GM23338 (cell line): ENCODE data around the gene MARK3. TPM values are rescaled to one million over a fixed set of nuclear protein-coding genes. Genes with fewer than 3 reads are reported as not detected.
A peak's percentile ranks its signal among the peaks of the same experiment; 100 is the strongest.

Experiments used
- ATAC-seq: fragments of 200-7000 bp; cut with Tn5 transposase; 3 replicates; pipeline ENCODE4 v1.9.1; 2020
- DNase-seq: peaks from one replicate; pipeline ENCODE4 v3.0.0-alpha.2; 2015; ENCODE audit warnings: low spot score
- H2AFZ ChIP-seq: fragments of 200-600 bp; sonication (generic); 2 replicates; pipeline ENCODE4 v1.8.0; 2016; ENCODE audit warnings: antibody characterized with exemption, mild to moderate bottlenecking, moderate library complexity
- H3F3A ChIP-seq: fragments of 200-600 bp; sonication (generic); replicated peaks from 2 replicates; pipeline ENCODE4 v1.8.0; 2017; ENCODE audit warnings: antibody characterized with exemption, mixed run types, low read depth
- H3K27ac ChIP-seq: fragments of 200-600 bp; sonication (generic); 2 replicates; pipeline ENCODE4 v1.6.1; 2016; ENCODE audit warnings: low read depth
- H3K27me3 ChIP-seq: fragments of 200-600 bp; sonication (generic); 2 replicates; pipeline ENCODE4 v1.8.0; 2016; ENCODE audit warnings: mild to moderate bottlenecking, mixed run types, moderate library complexity; ENCODE audit not compliant: insufficient read depth
- H3K36me3 ChIP-seq: fragments of 200-600 bp; sonication (generic); 2 replicates; pipeline ENCODE4 v1.8.0; 2016; ENCODE audit warnings: mild to moderate bottlenecking; ENCODE audit not compliant: insufficient read depth
- H3K4me1 ChIP-seq: fragments of 200-600 bp; sonication (generic); 2 replicates; pipeline ENCODE4 v1.8.0; 2016; ENCODE audit warnings: mild to moderate bottlenecking, moderate library complexity; ENCODE audit not compliant: insufficient read depth
- H3K4me2 ChIP-seq: fragments of 200-600 bp; sonication (generic); 2 replicates; pipeline ENCODE4 v1.7.1; 2017; ENCODE audit warnings: mixed run types
- H3K4me3 ChIP-seq: fragments of 200-600 bp; sonication (generic); 2 replicates; pipeline ENCODE4 v1.6.1; 2016; ENCODE audit warnings: mixed run types
- H3K79me2 ChIP-seq: fragments of 200-600 bp; sonication (generic); replicated peaks from 2 replicates; pipeline ENCODE4 v1.8.0; 2017; ENCODE audit warnings: mild to moderate bottlenecking; ENCODE audit not compliant: insufficient read depth
- H3K9me2 ChIP-seq: fragments of 200-600 bp; sonication (generic); 2 replicates; pipeline ENCODE4 v1.8.0; 2017; ENCODE audit not compliant: insufficient read depth
- H4K20me1 ChIP-seq: fragments of 200-600 bp; sonication (generic); replicated peaks from 2 replicates; pipeline ENCODE4 v1.8.0; 2017; ENCODE audit warnings: mild to moderate bottlenecking; ENCODE audit not compliant: insufficient read depth
- H3K27ac Mint-ChIP-seq: 2 replicates; pipeline ENCODE4 v1.8.0; 2020; ENCODE audit warnings: inconsistent platforms, mild to moderate bottlenecking, moderate library complexity, mixed read lengths
- H3K27me3 Mint-ChIP-seq: 3 replicates; pipeline ENCODE4 v1.8.0; 2022; ENCODE audit warnings: low read depth, mild to moderate bottlenecking, moderate library complexity, mixed read lengths, inconsistent platforms; ENCODE audit not compliant: insufficient read depth, poor library complexity
- H3K36me3 Mint-ChIP-seq: 3 replicates; pipeline ENCODE4 v1.8.0; 2021; ENCODE audit warnings: low read depth, mild to moderate bottlenecking, inconsistent platforms, moderate library complexity, mixed read lengths
- H3K4me1 Mint-ChIP-seq: 3 replicates; pipeline ENCODE4 v1.8.0; 2020; ENCODE audit warnings: mild to moderate bottlenecking, inconsistent platforms, mixed read lengths
- H3K4me3 Mint-ChIP-seq: 3 replicates; pipeline ENCODE4 v1.8.0; 2021; ENCODE audit warnings: moderate library complexity, mild to moderate bottlenecking, inconsistent platforms, mixed read lengths
- H3K9me3 Mint-ChIP-seq: 3 replicates; pipeline ENCODE4 v1.8.0; 2020; ENCODE audit warnings: moderate library complexity, mild to moderate bottlenecking, inconsistent platforms, mixed read lengths
- CTCF ChIP-seq, 2 experiments: fragments of 200-600 bp in 1 of 2; sonication (generic) in 1 of 2; conservative IDR thresholded peaks; 2 replicates each; pipeline versions ENCODE4 v1.5.1 to v1.6.1; 2016 to 2017; ENCODE audit warnings: antibody characterized with exemption in 2 of 2, low read depth in 2 of 2, mild to moderate bottlenecking in 2 of 2, moderate library complexity in 1 of 2
- ETS1 ChIP-seq: IDR thresholded peaks from 2 replicates; pipeline ENCODE4 v1.6.1; 2016; ENCODE audit warnings: antibody characterized with exemption
- EZH2 ChIP-seq: fragments of 200-600 bp; sonication (generic); IDR thresholded peaks from one replicate; pipeline ENCODE4 v1.8.0; 2017; ENCODE audit warnings: antibody characterized with exemption, mild to moderate bottlenecking, low read depth; ENCODE audit not compliant: unreplicated experiment
- EZH2phosphoT487 ChIP-seq: fragments of 200-600 bp; sonication (generic); IDR thresholded peaks from one replicate; pipeline ENCODE4 v1.8.1; 2018; ENCODE audit warnings: antibody characterized with exemption; ENCODE audit not compliant: unreplicated experiment
- NANOG ChIP-seq: IDR thresholded peaks from 2 replicates; pipeline ENCODE4 v1.6.1; 2016; ENCODE audit warnings: antibody characterized with exemption, borderline replicate concordance
- POLR2AphosphoS5 ChIP-seq: IDR thresholded peaks from 2 replicates; pipeline ENCODE4 v1.6.1; 2016; ENCODE audit warnings: antibody characterized with exemption, low read depth
- STAT1 ChIP-seq: IDR thresholded peaks from one replicate; pipeline ENCODE4 v1.6.1; 2016; ENCODE audit warnings: antibody characterized with exemption; ENCODE audit not compliant: unreplicated experiment
- ZNF114 ChIP-seq: fragments of 250-450 bp; sonication (Bioruptor Pico); IDR thresholded peaks from 2 replicates; pipeline ENCODE4 v1.5.0; 2020; ENCODE audit warnings: mild to moderate bottlenecking, moderate library complexity
- ZNF331 ChIP-seq: fragments of 250-450 bp; sonication (Bioruptor Pico); IDR thresholded peaks from 2 replicates; pipeline ENCODE4 v1.5.0; 2020; ENCODE audit warnings: low read depth, mild to moderate bottlenecking, moderate library complexity
- ZNF462 ChIP-seq: fragments of 250-450 bp; sonication (Bioruptor Pico); IDR thresholded peaks from 2 replicates; pipeline ENCODE4 v1.5.0; 2020; ENCODE audit warnings: mild to moderate bottlenecking, moderate library complexity
- polyA plus RNA-seq: library from polyadenylated mRNA; unstranded; fragments of >200 nt; fragmentation: Nextera tagmentation; extraction: Ambion mirVana; gene quantifications from 2 replicates; pipeline ENCODE4 v1.2.1, GENCODE V29; 2016
- total RNA-seq: library from RNA; depleted of rRNA; stranded (reverse); fragments of >200 nt; shearing (Covaris generic); gene quantifications from 2 replicates; pipeline ENCODE4 v1.2.3, GENCODE V29; 2014

The MARK3 gene
- total and polyA plus RNA-seq, 2 experiments from 2014 or later: 45.9 to 69.7 TPM

GRCh38 chr14:103343164-103343879 lies 41.9 kb upstream of the MARK3 start:
- Histone ChIP-seq H3K27me3 (no peaks in the 10 kb centered on the region), H3K27ac (peak overlapping the region; percentile 35; the same call in 1 of the 2 replicates), H3K79me2 (peaks cover 5% of the 10 kb centered on the region; the same call in 1 of the 2 replicates), H2AFZ (no peak overlapping the region), H3K4me3 (no peak overlapping the region), H4K20me1 (peaks cover 61% of the 10 kb centered on the region), H3F3A (peaks cover 76% of the 10 kb centered on the region), H3K4me1 (peaks cover 27% of the 10 kb centered on the region), H3K4me2 (no peak overlapping the region), H3K36me3 (peaks cover 58% of the 10 kb centered on the region), H3K9me2 (no peaks in the 10 kb centered on the region)
- peaks cover 73% of the 10 kb centered on the region for H3K36me3 Mint-ChIP-seq
- no peak overlapping the region for H3K4me3 Mint-ChIP-seq
- peaks cover 20% of the 10 kb centered on the region for H3K4me1 Mint-ChIP-seq
- no peak overlapping the region; the same call in 1 of the 2 replicates for H3K27ac Mint-ChIP-seq
- TF ChIP-seq ZNF331 (no peak), EZH2 (no peak), CTCF (conservative IDR thresholded peaks at IDR 0.05; ENCODE audit: low read depth in 2 of 2) (no peak), ZNF114 (CRISPR knock-in tag) (no peak), ZNF462 (CRISPR knock-in tag) (no peak), STAT1 (no peak), NANOG (no peak), POLR2AphosphoS5 (no peak), EZH2phosphoT487 (no peak), ETS1 (no peak)
- DNase-seq (no peak), ATAC-seq (no peak)
- peaks cover 12% of the 10 kb centered on the region for H3K27me3 Mint-ChIP-seq
- H3K9me3 Mint-ChIP-seq: no peaks in the 10 kb centered on the region
